ENCODE measurements around the gene ISG15. TPM values are rescaled to one million over a fixed set of nuclear protein-coding genes. Genes with fewer than 3 reads are reported as not detected.

Gene ISG15
- total and polyA plus RNA-seq, 8 donors = 8.3 to 90.0 (median 15.7) TPM

GRCh38 chr1:1047407-1047806 lies 34.1 kb downstream of the ISG15 start:
- no peak for ATAC-seq
- Histone ChIP-seq H3K36me3 (peaks cover 0 to 78% of the 10 kb centered on the region in 2 donors), H3K27ac (no peak overlapping the region), H3K4me3 (no peak overlapping the region), H3K27me3 (no peaks in the 10 kb centered on the region), H3K9me3 (no peaks in the 10 kb centered on the region), H3K4me1 (no peaks in the 10 kb centered on the region)
- TF ChIP-seq CTCF (IDR thresholded peaks at IDR 0.05) = no peak
- intact Hi-C loops (cut with DNase I) = no loop called here
- no peak for DNase-seq

- ATAC-seq = no peak
- intact Hi-C loops (cut with DNase I) = no loop called here
- Histone ChIP-seq H3K27me3 (no peaks in the 10 kb centered on the region), H3K27ac (no peak overlapping the region), H3K36me3 (peaks cover 0 to 81% of the 10 kb centered on the region in 2 donors), H3K4me3 (no peak overlapping the region), H3K9me3 (no peaks in the 10 kb centered on the region), H3K4me1 (no peaks in the 10 kb centered on the region)
- no peak for DNase-seq
- TF ChIP-seq CTCF (IDR thresholded peaks at IDR 0.05) = no peak
Measured at GRCh38 chr1:1047963-1048362, 34.7 kb downstream of the ISG15 start.

- Histone ChIP-seq H3K9me3 (no peaks in the 10 kb centered on the region), H3K36me3 (peaks cover 0 to 81% of the 10 kb centered on the region in 2 donors), H3K27ac (no peak overlapping the region), H3K4me3 (no peak overlapping the region), H3K4me1 (no peaks in the 10 kb centered on the region), H3K27me3 (no peaks in the 10 kb centered on the region)
- intact Hi-C loops (cut with DNase I) = no loop called here
- ATAC-seq = no peak
- no peak for DNase-seq
- no peak for TF ChIP-seq CTCF (IDR thresholded peaks at IDR 0.05)
Measured at GRCh38 chr1:1048765-1049164, 35.5 kb downstream of the ISG15 start.

GRCh38 chr1:1049318-1050165 lies 36.2 kb downstream of the ISG15 start:
- Histone ChIP-seq H3K36me3 (peaks cover 0 to 81% of the 10 kb centered on the region in 2 donors), H3K9me3 (no peaks in the 10 kb centered on the region), H3K27ac (no peak overlapping the region), H3K4me1 (no peaks in the 10 kb centered on the region), H3K27me3 (no peaks in the 10 kb centered on the region), H3K4me3 (no peak overlapping the region)
- DNase-seq = no peak
- intact Hi-C loops (cut with DNase I) = no loop called here
- ATAC-seq = no peak
- no peak for TF ChIP-seq CTCF (IDR thresholded peaks at IDR 0.05)

GRCh38 chr1:1050577-1051052 lies 37.3 kb downstream of the ISG15 start:
- ATAC-seq = no peak
- peaks cover 0 to 81% of the 10 kb centered on the region in 2 donors for H3K36me3 ChIP-seq
- intact Hi-C loops (cut with DNase I) = no loop called here

More at GRCh38 chr1:1050577-1051052, 37.3 kb downstream of the ISG15 start:
- no peak for DNase-seq
- H3K9me3 ChIP-seq = no peaks in the 10 kb centered on the region
- H3K4me3 ChIP-seq = no peak overlapping the region
- no peak for TF ChIP-seq CTCF (IDR thresholded peaks at IDR 0.05)
- H3K27ac ChIP-seq = no peak overlapping the region
- no peaks in the 10 kb centered on the region for H3K4me1 ChIP-seq
- no peaks in the 10 kb centered on the region for H3K27me3 ChIP-seq
